HG03060 (cell line): ENCODE measurements around the gene LSS.

Experiments used
- ATAC-seq: cut with Tn5 transposase; IDR thresholded peaks from one replicate; pipeline ENCODE4 v1.9.1; 2021; ENCODE audit warnings: low read depth, moderate number of reproducible peaks; ENCODE audit not compliant: unreplicated experiment

The LSS gene

GRCh38 chr21:46228345-46229051, at the start of gene LSS:
Gene LSS, minus strand, starts transcription at chr21:46228774. Its CDS starts 29 bp downstream, at chr21:46228745.
- peak; percentile 51 for ATAC-seq

DNA sequence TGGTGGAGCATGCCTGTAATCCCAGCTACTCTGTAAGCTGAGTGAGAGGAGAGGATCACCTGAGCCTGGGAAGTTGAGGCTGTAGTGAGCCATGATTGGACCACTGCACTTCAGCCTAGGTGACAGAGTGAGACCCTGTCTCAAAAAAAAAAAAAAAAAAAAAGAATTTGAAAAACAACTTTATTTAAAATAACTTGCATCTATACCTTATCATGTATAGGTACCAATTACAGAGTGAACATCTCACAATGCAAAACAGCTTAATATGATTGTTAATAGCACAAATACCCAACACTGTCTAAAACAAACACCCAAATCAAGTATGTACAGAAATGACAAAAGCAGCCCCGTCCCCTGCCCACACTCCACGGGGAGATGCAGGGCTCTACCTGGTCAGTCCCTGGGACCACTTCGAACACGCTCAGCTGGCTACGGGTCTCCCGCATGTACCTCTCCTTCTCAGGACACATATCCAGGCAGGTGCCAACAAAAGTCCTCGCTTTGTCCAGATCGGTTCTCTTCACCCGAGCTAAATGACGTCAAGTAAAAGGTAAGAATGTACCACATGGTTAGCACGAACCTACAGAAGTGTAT, 46.3 kb upstream of the LSS start:
- no peak for ATAC-seq

- ATAC-seq = no peak
These were observed 44.8 kb upstream of the LSS start for GRCh38 chr21:46273341-46273740.

GRCh38 chr21:46269466-46269865, 40.9 kb upstream of the LSS start:
- ATAC-seq = no peak

DNA sequence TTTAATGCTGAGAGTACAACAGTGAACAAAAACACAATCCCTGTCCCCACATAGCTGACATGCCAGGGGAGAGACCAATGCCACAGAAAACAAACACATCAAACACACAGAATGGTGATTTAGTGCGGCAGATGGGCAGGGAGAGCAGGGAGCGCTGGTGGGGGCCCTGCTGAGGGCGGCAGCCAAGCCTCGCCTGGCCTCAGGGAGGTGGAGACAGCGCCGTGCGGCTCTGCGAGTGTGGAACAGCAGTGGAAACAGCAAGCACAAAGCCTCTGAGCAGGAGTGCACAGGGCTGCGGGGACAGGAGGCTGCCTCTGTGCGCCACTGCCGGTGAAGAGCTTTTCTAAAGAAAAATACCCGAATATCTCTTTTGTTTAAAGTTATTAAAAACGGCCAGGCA, 39.8 kb upstream of the LSS start:
- ATAC-seq = no peak

DNA sequence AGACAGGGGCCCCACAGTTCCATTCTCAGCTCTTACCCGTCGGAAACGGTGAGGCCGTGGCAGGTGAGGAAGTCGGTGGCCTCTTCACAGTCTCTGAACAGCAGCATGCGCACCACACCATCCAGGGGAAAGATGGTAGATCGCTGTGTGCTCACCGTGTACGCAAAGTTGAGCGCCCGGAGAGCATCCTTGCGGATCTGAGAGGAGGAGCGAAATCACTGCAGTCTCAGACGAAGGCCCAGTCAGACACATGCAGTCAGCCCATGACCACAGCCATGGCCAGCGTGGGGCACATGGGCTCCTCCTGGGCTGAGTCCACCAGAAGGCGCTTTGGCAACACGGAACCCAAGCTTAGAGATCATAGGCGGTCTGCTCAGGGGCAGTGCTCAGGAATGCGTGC, 38.4 kb upstream of the LSS start:
- no peak for ATAC-seq

- ATAC-seq = no peak
These were observed 37.4 kb upstream of the LSS start for GRCh38 chr21:46265736-46266525.

DNA sequence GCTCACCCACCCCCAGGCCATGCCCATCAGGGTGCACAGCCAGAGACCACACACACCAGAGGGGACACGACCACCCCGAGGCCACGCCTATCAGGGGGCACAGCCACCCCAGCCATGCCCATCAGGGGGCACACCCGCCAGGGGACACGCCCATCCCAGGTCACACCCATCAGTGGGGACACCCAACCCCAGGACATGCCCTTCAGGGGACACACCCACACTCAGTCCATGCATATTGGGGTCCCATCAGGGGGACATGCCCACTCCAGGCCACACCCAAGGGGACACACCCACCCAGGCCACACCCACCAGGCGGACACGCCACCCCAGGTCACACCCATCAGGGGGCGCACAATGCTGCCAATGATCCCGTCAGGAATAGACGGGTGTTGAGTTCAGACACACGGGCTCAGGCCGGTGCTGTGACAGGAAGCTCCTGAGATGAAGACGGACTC, 36.1 kb upstream of the LSS start:
- no peak for ATAC-seq

DNA sequence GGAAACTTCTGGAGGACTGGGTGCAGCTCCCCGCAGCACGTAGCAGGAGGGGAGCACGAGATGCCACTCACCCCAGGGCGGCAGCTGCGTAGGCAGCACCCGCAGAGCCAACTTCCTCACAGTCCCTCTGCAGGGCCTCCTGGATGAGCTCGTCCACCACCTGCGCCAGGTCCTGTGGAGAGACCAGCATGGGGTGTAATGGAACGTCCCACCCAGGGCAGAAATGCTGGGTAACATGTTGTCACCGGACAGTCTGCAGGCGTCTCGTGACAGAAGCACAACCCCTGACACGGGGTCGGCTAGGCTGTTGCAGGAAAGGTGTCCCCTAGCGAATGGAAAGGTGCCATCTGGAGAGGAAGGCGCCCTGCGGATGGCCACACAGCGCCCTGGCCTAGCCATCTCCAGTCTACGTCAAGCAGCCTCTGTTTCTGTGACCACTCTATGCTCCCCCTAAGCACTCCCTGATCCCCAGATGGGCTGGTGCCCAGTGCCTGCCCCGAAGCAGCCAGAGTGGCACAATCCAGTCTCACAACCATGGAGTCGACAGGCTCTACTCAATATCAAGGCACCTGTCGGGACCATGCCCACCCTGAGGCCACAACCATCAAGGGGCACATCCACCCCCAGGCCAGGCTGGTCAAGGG, 35.6 kb upstream of the LSS start:
- no peak for ATAC-seq

DNA sequence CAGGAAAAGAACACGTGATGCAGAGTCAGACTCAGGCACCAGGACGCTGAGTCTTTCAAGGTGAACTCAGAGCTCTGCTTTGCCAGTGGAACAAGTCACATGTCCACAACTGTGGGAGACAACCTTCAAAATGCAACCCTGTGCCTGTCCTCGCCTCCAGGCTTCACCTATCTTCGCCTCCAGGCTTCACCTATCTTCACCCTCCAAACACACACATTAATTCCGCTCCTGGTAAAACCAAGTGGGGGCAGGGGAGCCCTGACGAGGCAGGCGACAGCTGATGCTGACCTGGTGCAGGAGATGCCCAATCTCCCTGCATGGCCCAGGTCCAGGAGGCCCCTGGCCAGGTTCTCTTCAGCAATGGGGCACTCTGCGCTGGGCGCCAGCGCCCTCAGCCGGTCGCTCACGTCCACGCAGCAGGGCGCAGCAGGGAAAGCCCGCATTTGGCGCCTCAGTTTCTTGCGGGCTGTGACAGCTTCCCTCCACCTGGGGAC, 28.0 kb upstream of the LSS start:
- ATAC-seq = no peak

DNA sequence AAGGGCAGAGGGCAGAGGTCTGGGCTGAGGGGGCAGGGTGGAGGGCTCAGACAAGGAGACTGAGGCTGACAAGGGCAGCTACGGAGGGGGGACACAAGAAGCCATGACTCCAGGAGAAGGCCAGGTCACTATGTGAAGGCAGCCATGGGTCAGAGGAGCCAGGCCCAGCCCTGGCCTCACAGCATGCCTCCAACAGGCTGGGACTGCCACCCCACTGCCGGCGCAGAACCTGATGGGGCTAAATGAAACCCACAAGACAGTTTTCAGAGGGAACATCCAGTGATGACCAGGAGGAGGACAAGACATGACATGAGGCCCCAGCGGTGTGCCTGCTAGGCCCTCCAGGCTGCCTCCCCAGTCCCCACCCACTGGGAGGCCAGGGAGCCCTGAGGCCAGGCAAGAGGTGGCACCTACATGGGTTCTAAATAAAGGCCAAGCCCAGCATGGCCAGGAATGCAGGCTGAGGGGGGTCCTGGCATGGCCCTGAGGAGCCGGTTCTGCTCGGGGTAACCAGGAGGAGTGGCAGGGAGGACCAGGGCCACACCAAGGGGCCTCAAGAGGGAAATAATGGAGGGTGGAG, 27.3 kb upstream of the LSS start:
- ATAC-seq = no peak

- no peak for ATAC-seq
These were observed 26.6 kb upstream of the LSS start for GRCh38 chr21:46255166-46255565.

DNA sequence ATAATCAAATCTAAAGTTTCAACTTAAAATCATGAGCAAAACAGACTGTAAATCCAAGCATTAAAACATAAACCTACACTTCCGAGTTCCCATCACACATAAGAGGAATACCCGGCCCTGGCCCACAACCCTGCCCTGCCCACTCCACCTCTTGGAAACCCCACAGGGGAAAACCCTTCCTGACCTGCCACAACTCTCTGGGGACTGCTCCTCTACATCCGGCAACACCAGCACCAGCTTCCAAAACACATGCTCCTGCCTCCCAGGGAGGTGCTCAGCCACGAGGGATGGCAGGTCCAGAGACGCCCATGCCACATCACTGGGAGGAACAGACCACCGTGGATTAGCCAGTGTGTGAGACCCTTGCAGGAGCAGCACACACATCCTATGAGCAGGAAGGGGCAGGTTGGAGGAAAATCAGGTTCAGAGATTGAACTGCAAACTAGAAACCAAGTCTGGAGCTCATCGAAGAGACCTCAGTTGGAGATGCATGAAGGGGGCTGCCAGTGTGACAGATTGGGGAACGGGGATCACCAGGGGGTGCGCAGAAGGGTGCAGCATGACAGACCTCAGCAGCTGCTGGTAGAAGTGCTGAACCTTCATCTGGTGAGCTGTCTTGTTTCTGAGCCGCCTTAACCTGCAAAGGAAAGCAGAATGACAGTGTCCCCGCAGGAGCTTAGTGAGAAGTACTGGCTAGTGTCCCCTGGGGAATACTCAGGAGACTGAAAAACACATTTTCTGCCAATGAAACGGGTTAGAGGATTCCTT, 25.8 kb upstream of the LSS start:
- no peak for ATAC-seq

- peak; percentile 53 for ATAC-seq
These were observed 25.1 kb upstream of the LSS start for GRCh38 chr21:46253610-46254124.

DNA sequence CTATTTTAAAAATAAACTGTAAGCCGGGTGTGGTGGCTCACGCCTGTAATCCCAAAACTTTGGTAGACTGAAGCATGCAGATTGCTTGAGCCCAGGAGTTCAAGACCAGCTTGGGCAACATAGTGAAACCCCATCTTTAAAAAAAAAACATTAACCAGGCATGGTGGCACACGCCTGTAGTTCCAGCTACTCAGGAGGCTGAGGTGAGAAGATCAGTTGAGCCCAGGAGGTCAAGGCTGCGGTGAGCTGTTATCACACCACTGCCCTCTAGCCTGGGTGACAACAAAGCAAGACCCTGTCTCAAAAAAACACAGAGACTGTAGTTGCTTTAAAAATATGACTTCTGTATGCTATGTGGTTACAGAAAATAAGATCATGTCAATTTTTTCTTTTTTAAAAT, 24.3 kb upstream of the LSS start:
- no peak for ATAC-seq

DNA sequence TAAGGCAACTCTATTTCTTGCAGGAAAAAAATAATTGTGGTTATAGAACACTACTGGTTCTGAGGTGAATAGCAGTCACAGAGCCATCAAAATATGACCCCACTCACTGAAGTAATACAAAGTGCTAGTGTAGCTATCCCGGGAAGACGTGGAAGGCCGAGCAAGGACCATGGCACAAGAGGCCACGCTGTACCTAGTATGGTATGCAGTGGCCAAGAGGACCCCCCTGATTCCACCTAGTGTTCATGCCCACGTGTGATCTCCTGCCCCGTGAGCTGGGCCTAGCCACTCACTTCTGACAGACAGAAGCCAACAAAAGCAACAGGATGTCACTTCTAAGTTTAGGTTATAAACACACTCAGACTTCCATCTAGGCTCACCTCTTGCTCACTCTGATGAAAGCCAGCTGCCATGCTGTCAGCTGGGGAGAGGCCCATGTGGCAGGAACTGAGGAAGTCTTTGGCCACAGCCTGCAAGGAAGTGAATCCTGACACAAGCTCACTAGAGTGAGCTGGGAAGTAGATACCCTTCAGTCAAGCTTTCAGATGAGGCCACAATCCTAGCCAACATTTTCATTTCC, 21.7 kb upstream of the LSS start:
- no peak for ATAC-seq

- ATAC-seq = no peak
These were observed 20.3 kb upstream of the LSS start for GRCh38 chr21:46248827-46249226.

DNA sequence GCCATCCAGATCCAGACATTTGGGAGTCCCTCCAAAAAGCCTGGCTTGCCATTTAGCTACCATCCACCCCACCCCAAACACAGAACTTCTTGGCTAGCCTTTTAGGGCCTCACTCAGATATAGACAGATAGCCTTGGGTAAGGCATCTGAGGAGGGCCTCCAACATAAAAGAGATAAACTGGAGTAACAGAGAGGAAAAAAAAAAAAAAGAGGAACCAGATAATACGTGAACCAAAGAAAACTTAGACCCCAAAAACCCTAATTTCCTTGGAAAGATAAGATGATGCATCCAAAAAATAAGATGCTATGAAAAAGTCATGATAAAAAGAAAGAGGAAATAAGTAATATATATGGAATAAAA, 19.8 kb upstream of the LSS start:
- no peak for ATAC-seq

DNA sequence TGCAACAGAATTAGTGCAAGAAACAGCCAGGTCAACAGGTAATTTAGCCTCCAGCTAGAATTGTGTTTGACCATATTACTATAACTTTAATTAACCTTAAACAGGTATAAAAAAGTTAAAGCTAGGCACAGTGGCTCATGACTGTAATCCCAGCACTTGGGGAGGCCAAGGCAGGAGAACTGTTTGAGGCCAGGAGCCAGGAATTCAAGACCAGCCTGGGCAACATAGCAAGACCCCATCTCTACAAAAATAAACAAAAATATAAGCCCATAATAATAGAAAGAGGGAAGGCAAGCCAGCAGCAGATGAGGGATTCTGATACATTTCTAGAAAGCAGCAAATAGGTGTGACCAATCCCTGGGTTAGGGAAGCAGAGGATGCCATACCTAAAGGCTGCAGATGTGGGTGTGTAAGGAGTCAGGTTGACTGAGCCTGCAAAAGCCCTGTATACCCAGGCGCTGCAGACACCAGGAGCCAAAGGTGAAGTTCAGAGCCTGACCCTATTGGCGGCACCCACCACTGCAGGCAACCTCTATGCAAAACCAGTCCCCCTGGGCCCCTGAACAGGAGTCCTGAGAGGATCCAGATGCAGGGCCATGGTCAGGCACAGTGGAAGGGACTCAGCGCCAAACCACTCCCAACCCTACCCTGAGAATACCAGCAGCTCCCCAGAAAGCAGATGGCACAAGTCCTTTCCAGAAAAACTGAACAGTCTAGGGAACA, 19.3 kb upstream of the LSS start:
- no peak for ATAC-seq
